Right kidney (tissue), 1 donor: ENCODE results near the gene MRS2.

Source experiments
- DNase-seq: peaks from one replicate; pipeline ENCODE4 v3.0.0-alpha.2; 2016

MRS2 gene

GRCh38 chr6:24472181-24472580, 69.4 kb downstream of the MRS2 start:
- no peak for DNase-seq
